Ovary (tissue), 10 donors: ENCODE data around the gene CCDC33. TPM values are rescaled to one million over a fixed set of nuclear protein-coding genes. Genes with fewer than 3 reads are reported as not detected.

ENCODE experiments used
- DNase-seq, 5 donors: peaks; one replicate each; pipeline ENCODE4 v3.0.0-alpha.2; 2019 to 2020
- H3K27ac ChIP-seq, 2 donors: fragments of 200-600 bp; one replicate each; pipeline versions ENCODE4 v1.5.1 to v1.8.0; 2019 to 2022
- H3K27me3 ChIP-seq: fragments of 200-600 bp; one replicate; pipeline ENCODE4 v1.8.0; 2022
- H3K36me3 ChIP-seq: fragments of 200-600 bp; sonication (generic); one replicate; pipeline ENCODE4 v1.5.1; 2019
- H3K4me1 ChIP-seq: one replicate; pipeline ENCODE4 v1.8.1; 2013; ENCODE audit warnings: mild to moderate bottlenecking, moderate library complexity; ENCODE audit not compliant: insufficient read depth
- H3K4me3 ChIP-seq: fragments of 200-600 bp; sonication (generic); one replicate; pipeline ENCODE4 v1.5.1; 2017
- H3K9me3 ChIP-seq, 2 donors: fragments of 200-600 bp in 1 of 2; sonication (generic) in 1 of 2; one replicate each; pipeline versions ENCODE4 v1.5.1 to v1.8.1; 2013 to 2019; ENCODE audit warnings: mild to moderate bottlenecking in 1 of 2, moderate library complexity in 1 of 2
- CTCF ChIP-seq, 3 donors: fragments of 450-650 bp in 2 of 3; fragments of 200-600 bp in 1 of 3; IDR thresholded peaks; one replicate each; pipeline versions ENCODE4 v1.5.1 to v1.8.0; 2016 to 2022; ENCODE audit warnings: antibody characterized with exemption in 3 of 3, mild to moderate bottlenecking in 1 of 3
- EP300 ChIP-seq: sonication (generic); formaldehyde crosslinking; IDR thresholded peaks from one replicate; pipeline ENCODE4 v1.6.1; 2017; ENCODE audit warnings: antibody characterized with exemption
- POLR2A ChIP-seq: fragments of 450-650 bp; IDR thresholded peaks from one replicate; pipeline ENCODE4 v1.6.1; 2017; ENCODE audit warnings: antibody characterized with exemption, mild to moderate bottlenecking, moderate library complexity
- WGBS, 3 donors: extraction: QIAGEN DNeasy Blood & Tissue Kit in 1 of 3; methylation state at CpG; one replicate each; pipeline versions ENCODE4 v1.1.5 to v1.1.7; 2013 to 2017; 5-methylcytosine and 5-hydroxymethylcytosine counted together
- intact Hi-C, 4 donors: fragments of 100-400 bp; cut with DNase I; formaldehyde crosslinking; loops; one replicate each; pipeline versions ENCODE4 v1.11.0 to v1.15.1; 2022 to 2023
- long read RNA-seq, 3 donors: library from polyadenylated mRNA in 2 of 3; unstranded in 2 of 3; transcript quantifications; one replicate each; pipeline ENCODE4 v2.0.0 and lab custom pipeline, GENCODE V29; 2021 to 2026
- polyA plus RNA-seq, 2 donors: library from polyadenylated mRNA; stranded (reverse); fragments of 200-250 nt in 1 of 2; fragments of 350-450 nt in 1 of 2; fragmentation: Illumina TruSeq in 1 of 2; extraction: RNeasy Lipid Tissue Mini Kit (QIAGEN cat#74804) in 1 of 2; gene quantifications; one replicate each; pipeline ENCODE4 v1.2.3, GENCODE V29; 2013 to 2014
- total RNA-seq, 7 donors: library from RNA; depleted of rRNA in 2 of 7; stranded (reverse); fragments of >200 nt in 2 of 7; fragmentation: NEBNext Ultra II Directional in 3 of 7; extraction: Animal tissue kit (Norgen Biotek cat#: 25700) in 3 of 7; gene quantifications; one replicate each; pipeline versions ENCODE4 v1.1.0 to v1.2.4, GENCODE V29; 2016 to 2023
- donor health status: DM: no; HTN: no; CAD: no; lungs with moderate emphysema.
- donor health status: DM: no; HTN: no; CAD: no.
- donor health status: Bipolar disorder and iron deficiency.
- donor health status: DM: yes; HTN: yes; CAD: no.
- donor health status: DM: no; HTN: no; CAD: no.
- donor health status: DM: yes; HTN: yes; CAD: no.

Gene CCDC33
- total RNA-seq = 10 to 100 TPM in 1 of 7 donors, 1 to 10 TPM in 3, under 1 TPM in 1, not detected in 2; 0.74 to 24.7 (median 2.7) TPM
- polyA plus RNA-seq = under 1 TPM in 1 of 2 donors, not detected in 1; 0.10 TPM
- long read RNA-seq, donor 1 = 0 reads
- long read RNA-seq, donor 2 = 0 reads
- long read RNA-seq, donor 3 = 0 reads

DNA sequence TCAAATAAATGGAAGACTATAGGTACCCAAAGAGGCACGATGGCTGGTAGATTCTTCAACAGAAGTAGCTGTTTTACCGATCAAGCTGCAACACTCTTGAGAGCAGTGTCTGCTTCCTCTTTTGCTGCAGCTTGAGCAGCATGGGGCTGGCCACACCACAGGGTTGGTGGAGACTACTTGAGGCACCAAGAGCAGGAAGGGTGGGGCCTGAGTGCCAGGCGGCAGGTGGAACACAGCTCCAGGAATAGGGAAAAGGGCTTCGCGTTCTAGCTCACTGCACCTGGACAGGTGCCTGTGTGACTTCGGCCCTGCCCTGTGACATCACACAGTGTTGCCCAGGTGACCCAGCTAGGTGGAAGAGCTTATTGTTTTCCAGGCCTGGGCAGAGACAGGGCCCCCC, at the start of gene CCDC33:
CCDC33 (plus strand) TSS at position 365 of the 400 bp plus-strand sequence. CDS start 394 bp downstream, outside the sequence.
- Histone ChIP-seq H3K36me3 (no peaks in the 10 kb centered on the region), H3K4me3 (no peak within 1 kb of the TSS), H3K27ac (no peak within 1 kb of the TSS), H3K4me1 (peaks cover 9% of the 10 kb centered on the region), H3K9me3 (no peaks in the 10 kb centered on the region), H3K27me3 (no peaks in the 10 kb centered on the region)
- DNase-seq = no peak
- intact Hi-C loops = no loop called here
- WGBS, 3 donors = 84 to 89% (median 89%) methylated on average over 6 of the region's 6 CpGs
- TF ChIP-seq EP300 (no peak), CTCF (IDR thresholded peaks at IDR 0.05) (no peak), POLR2A (no peak)

DNA sequence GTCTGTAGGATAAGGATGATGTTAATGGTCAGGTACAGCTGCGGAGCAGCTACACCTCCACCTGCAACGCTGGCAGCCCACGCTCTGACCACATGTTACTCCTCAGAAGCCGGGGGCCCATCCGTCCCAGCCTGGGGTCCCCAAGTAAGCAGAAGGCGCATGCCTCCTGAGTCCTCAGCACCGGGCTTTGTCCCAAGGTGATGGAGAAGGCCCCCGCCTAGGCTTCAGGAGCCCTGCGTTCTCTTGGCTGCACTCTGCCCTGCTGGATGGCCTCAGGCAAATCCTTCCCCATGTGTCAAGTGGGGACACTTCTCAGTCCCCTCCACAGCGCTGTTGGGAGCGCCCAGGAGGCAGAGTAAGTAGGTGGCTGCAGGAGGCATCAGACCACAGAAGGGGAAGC, 47.9 kb upstream of the CCDC33 start:
- Histone ChIP-seq H3K9me3 (no peaks in the 10 kb centered on the region), H3K27me3 (no peaks in the 10 kb centered on the region), H3K27ac (no peak overlapping the region), H3K4me1 (no peaks in the 10 kb centered on the region), H3K36me3 (no peaks in the 10 kb centered on the region), H3K4me3 (no peak overlapping the region)
- intact Hi-C loops = no loop called here
- 88 to 92% (median 92%) methylated on average over 8 to 11 of the region's 11 CpGs for WGBS, 3 donors
- TF ChIP-seq CTCF (IDR thresholded peaks at IDR 0.05) (no peak), EP300 (no peak), POLR2A (no peak)
- no peak for DNase-seq

GRCh38 chr15:74191798-74192197, 44.3 kb upstream of the CCDC33 start:
- no peak for TF ChIP-seq POLR2A
- TF ChIP-seq CTCF (IDR thresholded peaks at IDR 0.05) = no peak
- TF ChIP-seq EP300 = no peak
- no peak overlapping the region for H3K27ac ChIP-seq
- 56 to 74% (median 60%) methylated on average over 3 of the region's 3 CpGs for WGBS, 3 donors
- no peaks in the 10 kb centered on the region for H3K27me3 ChIP-seq
- DNase-seq = no peak
- intact Hi-C loops = no loop called here
- H3K9me3 ChIP-seq = no peaks in the 10 kb centered on the region
- no peak overlapping the region for H3K4me3 ChIP-seq
- H3K36me3 ChIP-seq = no peaks in the 10 kb centered on the region
- H3K4me1 ChIP-seq = peaks cover 8% of the 10 kb centered on the region

DNA sequence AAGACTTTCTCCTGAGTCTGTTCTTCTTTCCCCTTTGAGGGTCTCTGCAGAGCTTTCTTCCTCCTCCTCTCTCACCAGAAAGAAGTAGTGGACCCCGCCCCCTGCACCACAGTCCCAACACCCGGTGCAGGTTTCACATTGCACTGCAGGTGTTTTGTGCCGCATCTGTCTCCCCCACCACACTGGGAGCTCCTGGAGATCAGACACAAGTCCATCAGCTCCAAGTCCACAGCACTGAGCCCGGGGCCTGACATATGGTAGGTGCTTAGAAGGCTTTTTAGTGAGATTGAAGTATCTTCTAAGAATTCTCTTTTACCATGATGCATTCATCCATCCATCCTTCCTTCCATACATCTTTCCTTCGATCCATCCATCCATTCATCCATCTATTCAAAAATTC, 43.4 kb upstream of the CCDC33 start:
- WGBS, 3 donors = 82 to 88% (median 87%) methylated on average over 5 of the region's 5 CpGs

More for the DNA sequence above, 43.4 kb upstream of the CCDC33 start:
- DNase-seq = no peak
- intact Hi-C loops = no loop called here
- TF ChIP-seq CTCF (IDR thresholded peaks at IDR 0.05) (no peak), EP300 (no peak), POLR2A (no peak)
- no peaks in the 10 kb centered on the region for H3K9me3 ChIP-seq
- no peak overlapping the region for H3K27ac ChIP-seq
- H3K36me3 ChIP-seq = no peaks in the 10 kb centered on the region
- peaks cover 8% of the 10 kb centered on the region for H3K4me1 ChIP-seq
- H3K4me3 ChIP-seq = no peak overlapping the region
- H3K27me3 ChIP-seq = no peaks in the 10 kb centered on the region
